Neural progenitor cell (in vitro differentiated cells): ENCODE measurements around the gene CSTA.

ENCODE experiments used
- CTCF ChIP-seq: fragments of 200-600 bp; sonication (generic); IDR thresholded peaks from 2 replicates; pipeline ENCODE4 v1.5.1; 2017; ENCODE audit warnings: antibody characterized with exemption, mild to moderate bottlenecking
- EZH2 ChIP-seq: fragments of 200-600 bp; sonication (generic); IDR thresholded peaks from 2 replicates; pipeline ENCODE4 v1.6.1; 2017; ENCODE audit warnings: antibody characterized with exemption, mild to moderate bottlenecking, moderate library complexity
- EZH2phosphoT487 ChIP-seq: fragments of 200-600 bp; sonication (generic); IDR thresholded peaks from 2 replicates; pipeline ENCODE4 v1.6.1; 2017; ENCODE audit warnings: antibody characterized with exemption

DNA sequence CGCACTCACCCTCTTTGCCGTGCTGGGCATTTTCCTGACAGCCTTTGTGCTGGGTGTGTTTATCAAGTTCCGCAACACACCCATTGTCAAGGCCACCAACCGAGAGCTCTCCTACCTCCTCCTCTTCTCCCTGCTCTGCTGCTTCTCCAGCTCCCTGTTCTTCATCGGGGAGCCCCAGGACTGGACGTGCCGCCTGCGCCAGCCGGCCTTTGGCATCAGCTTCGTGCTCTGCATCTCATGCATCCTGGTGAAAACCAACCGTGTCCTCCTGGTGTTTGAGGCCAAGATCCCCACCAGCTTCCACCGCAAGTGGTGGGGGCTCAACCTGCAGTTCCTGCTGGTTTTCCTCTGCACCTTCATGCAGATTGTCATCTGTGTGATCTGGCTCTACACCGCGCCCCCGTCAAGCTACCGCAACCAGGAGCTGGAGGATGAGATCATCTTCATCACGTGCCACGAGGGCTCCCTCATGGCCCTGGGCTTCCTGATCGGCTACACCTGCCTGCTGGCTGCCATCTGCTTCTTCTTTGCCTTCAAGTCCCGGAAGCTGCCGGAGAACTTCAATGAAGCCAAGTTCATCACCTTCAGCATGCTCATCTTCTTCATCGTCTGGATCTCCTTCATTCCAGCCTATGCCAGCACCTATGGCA lies 41.1 kb upstream of the CSTA start:
- no peak for TF ChIP-seq CTCF
- no peak for TF ChIP-seq EZH2
- TF ChIP-seq EZH2phosphoT487, result no peak
